HuH-7.5 (cell line): ENCODE measurements around the gene MEST.
"Not testable (repeated sequence)": the region's sequence is repeated elsewhere in the genome, so short reads cannot be mapped to it uniquely, and the experiment has no call there.

Experiments used
- DNase-seq: peaks from one replicate; pipeline ENCODE4 v3.0.0; 2011; ENCODE audit warnings: low spot score

Gene MEST, protein sequence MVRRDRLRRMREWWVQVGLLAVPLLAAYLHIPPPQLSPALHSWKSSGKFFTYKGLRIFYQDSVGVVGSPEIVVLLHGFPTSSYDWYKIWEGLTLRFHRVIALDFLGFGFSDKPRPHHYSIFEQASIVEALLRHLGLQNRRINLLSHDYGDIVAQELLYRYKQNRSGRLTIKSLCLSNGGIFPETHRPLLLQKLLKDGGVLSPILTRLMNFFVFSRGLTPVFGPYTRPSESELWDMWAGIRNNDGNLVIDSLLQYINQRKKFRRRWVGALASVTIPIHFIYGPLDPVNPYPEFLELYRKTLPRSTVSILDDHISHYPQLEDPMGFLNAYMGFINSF

DNA sequence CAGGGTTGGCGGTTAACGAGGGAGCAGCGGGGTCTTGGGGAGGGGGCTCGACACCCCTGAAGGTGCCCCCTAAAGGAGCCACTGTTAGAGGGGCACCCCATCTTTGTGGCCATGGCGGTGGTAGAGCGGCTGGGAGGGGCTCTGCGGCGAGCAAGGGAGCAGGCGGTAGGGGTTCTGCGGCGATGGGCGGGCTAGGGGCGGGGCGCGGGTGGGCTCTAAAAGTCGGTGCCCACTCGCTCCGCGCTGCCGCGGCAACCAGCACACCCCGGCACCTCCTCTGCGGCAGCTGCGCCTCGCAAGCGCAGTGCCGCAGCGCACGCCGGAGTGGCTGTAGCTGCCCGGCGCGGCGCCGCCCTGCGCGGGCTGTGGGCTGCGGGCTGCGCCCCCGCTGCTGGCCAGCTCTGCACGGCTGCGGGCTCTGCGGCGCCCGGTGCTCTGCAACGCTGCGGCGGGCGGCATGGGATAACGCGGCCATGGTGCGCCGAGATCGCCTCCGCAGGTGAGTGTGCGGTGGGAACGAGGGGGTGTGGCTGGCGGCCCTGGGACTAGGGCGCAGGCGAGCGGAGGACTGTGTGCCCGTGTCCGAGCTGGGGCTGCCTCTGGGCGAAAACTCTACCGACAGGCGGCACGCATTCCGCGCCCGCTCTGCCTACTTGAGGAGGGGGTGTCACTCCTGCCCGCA is at the start of gene MEST:
Gene MEST, plus strand, starts transcription at position 245 of the 682 bp plus-strand sequence. Its CDS starts 229 bp downstream, at position 474.
- DNase-seq = no peak

DNA sequence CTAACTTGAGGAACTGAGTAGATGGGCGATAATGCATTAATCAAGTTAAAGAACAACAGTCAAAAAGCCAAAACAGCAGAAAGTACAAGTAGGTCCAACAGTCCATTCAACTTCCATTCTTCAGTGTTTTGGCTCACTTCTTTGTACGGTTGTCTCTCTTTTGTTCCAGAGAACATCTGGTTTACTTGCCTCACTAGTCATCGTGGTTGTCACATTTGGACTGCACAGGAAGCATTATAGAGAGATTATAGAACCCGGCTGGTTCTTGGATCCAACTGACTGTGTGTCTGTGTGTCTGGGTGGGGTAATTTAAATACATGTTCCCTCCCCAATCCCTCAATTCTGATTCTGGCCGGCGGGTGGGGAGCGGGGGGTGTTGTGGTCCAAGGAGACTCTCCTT is 49.3 kb upstream of the MEST start:
- no peak for DNase-seq

DNA sequence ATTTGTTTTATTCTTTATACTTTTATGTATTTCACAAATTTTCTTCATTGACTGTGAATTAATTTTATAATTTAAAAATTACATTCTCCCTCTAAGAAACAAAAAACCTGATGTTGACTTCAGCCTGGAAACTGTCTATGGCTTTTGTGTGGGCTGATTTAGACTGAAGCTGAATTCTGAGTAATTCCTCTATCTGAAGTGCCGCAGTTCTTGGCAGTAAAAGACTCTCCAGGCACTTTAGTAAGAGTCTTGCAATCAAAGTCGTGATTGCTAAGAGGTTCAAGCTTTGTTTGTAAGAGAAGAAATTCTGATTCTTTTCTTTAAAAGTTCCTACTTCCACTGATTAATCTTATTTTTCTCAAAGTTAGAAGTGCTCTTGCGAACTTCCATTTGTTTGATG is 47.7 kb upstream of the MEST start:
- no peak for DNase-seq

- DNase-seq = no peak
These were observed 47.0 kb upstream of the MEST start for GRCh38 chr7:130444751-130445407.

- no peak for DNase-seq
These were observed 45.6 kb upstream of the MEST start for GRCh38 chr7:130446259-130446658.

DNA sequence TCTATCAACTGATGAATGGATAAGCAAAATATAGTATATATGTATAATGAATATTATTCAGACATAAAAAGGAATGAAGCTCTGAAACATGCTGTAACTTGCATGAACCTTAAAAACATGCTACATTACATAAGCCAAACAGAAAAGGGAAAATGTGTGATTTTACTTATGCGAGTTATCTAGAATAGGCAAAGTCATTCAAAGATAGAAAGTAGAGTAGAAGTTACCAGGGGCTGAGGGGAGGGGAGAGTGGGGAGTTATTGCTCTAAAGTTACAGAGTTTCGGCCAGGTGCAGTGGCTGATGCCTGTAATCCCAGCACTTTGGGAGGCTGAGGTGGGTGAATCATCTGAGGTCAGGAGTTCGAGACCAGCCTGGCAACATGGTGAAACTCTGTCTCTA is 40.5 kb upstream of the MEST start:
- DNase-seq = not testable (repeated sequence)

DNA sequence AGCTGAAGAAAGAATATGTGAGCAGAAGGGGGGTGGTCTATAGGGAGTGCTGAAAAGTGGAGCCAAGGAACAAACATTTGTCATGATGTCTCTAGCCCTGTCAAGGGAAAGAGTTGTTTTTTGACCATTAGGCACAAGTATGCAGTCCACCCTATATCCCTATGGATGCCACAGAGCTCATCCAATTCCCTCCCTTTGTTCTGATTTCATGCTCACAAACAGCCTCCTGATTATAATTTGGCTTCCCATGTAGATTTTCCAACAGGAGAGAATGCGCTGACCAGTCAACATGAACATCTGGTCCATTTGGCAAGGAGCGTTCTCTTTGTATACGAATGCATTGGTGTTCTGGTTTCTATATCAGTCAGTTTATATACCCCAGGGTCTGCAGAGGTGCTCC is 38.9 kb upstream of the MEST start:
- no peak for DNase-seq

- no peak for DNase-seq
These were observed 36.9 kb upstream of the MEST start for GRCh38 chr7:130454959-130455358.

DNA sequence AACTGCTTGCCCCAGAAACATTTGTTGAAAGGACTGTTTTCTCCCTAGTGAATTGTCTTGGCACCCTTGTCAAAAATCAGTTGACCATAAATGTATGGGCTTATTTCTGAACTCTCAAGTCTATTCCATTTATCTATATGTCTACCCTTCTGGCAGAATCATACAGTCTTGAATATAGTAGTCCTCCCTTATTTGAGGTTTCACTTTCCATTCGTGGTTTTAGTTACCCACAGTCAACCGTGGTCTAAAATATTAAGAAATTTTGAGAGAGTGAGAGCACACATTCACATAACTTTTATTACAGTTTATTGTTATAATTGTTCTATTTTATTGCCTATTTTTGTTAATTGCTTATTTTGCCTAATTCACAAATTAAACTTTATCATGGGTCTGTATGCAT is 33.6 kb upstream of the MEST start:
- no peak for DNase-seq

DNA sequence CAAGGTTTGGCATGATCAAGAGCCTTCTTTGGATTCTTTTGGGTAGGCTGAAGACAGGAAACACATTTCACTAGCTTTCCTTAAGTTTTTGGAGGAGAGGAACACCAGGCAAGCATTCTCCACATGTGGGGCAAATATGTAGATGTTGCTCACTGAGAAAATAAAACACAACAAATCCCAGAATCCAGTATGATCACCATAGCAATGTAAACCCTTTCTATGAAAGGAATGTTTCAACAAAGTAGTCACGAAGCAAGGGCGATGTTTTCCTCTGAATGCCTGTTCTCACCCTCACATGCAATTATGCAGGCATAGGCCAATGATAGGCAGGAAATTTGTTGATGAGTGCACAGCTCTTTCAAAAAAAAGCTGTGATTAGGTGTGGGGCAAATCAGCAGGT is 30.6 kb upstream of the MEST start:
- no peak for DNase-seq

- DNase-seq = no peak
These were observed 28.1 kb upstream of the MEST start for GRCh38 chr7:130463553-130464434.

GRCh38 chr7:130468612-130469011 is 23.3 kb upstream of the MEST start:
- DNase-seq = no peak

DNA sequence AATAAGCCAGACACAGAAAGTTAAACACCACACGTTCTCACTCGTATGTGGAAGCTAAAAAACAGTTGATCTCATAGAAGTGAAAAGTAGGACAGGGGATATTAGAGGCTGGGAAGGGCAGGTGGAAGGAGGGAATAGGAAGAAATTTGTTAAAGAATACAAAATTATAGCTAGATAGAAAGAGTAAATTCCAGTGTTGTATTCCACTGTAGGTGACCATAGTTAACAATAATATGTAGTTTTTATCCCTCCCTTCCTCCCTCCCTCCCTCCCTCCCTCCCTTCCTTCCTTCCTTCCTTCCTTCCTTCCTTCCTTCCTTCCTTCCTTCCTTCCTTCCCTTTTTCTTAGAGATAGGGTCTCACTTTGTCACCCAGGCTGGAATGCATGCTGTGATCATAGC is 19.9 kb upstream of the MEST start:
- no peak for DNase-seq

DNA sequence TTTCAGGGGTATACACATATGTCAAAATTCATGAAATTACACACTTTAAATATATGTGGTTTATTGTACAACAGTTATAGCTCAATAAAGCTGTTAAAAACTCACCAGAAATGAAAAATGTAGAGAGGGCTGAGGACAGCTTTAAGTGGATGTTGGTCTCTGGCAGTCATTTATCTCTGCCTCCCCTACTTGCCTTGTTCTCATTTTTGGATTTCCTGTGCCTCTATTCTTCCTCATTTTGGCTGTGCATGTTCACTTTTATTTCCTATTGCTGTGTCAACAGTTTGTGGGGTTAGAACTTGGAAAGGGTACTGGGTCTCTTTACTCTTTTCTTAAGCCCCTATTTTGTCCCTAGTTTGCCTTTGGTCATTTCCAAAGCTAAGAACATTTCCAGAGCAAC is 18.6 kb upstream of the MEST start:
- DNase-seq = no peak

- DNase-seq = no peak
These were observed 18.0 kb upstream of the MEST start for GRCh38 chr7:130473876-130474275.

DNA sequence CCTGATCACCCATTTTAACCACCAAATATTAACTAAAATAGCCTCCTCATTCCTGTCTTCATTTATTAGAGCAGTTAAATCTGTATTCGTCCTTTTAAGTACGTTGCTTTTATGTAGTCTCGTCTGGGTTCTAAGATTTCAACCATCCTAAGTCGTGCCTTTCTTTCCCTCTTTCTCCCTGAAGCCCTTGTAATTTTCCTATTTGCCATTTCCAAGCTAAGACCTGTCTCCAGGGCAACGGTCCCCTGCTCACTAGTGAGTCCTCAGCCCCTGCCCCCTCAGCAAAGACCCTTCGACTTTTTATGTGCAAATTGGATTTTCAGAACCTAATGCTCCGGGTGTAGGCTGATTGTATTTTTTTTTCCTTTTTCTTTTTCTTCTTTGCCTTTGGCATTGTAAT is 16.1 kb upstream of the MEST start:
- DNase-seq = no peak

- no peak for DNase-seq
These were observed 15.4 kb upstream of the MEST start for GRCh38 chr7:130476297-130477150.

GRCh38 chr7:130478991-130479390 is 12.9 kb upstream of the MEST start:
- DNase-seq = no peak

- DNase-seq = no peak
These were observed 12.0 kb upstream of the MEST start for GRCh38 chr7:130479716-130480400.

GRCh38 chr7:130481898-130482297 is 10.0 kb upstream of the MEST start:
- no peak for DNase-seq

GRCh38 chr7:130483031-130483430 is 8.9 kb upstream of the MEST start:
- no peak for DNase-seq
